Measurements from ENCODE around the gene LUC7L3. TPM values are rescaled to one million over a fixed set of nuclear protein-coding genes. Genes with fewer than 3 reads are reported as not detected.

Gene LUC7L3
- total and polyA plus RNA-seq, 2 of the 13 experiments (the other 11 are each of a cell fraction or from before 2014, with no cell fraction given): 108 to 120 TPM

GRCh38 chr17:50686494-50687199 is 32.8 kb upstream of the LUC7L3 start (continued):
- no peak for TF ChIP-seq ZFP82 (CRISPR knock-in tag; IDR thresholded peaks at IDR 0.05; ENCODE audit: borderline replicate concordance)
- TF ChIP-seq ZNF570 (CRISPR knock-in tag; IDR thresholded peaks at IDR 0.05; ENCODE audit: borderline replicate concordance): no peak
- 0 out of 2 replicates have a peak, but pooled peaks have one; percentile 21 for TF ChIP-seq ZBTB2 (CRISPR knock-in tag; IDR thresholded peaks at IDR 0.05; ENCODE audit: low read depth)
- peak; percentile 95 for TF ChIP-seq TBX2 (CRISPR knock-in tag; IDR thresholded peaks at IDR 0.05; ENCODE audit: borderline replicate concordance)
- no peak for TF ChIP-seq ZNF407 (CRISPR knock-in tag; IDR thresholded peaks at IDR 0.05; ENCODE audit: not compliant biosample characterization)
- TF ChIP-seq PHF20 (CRISPR knock-in tag; IDR thresholded peaks at IDR 0.05): peak; percentile 41; the same call in 1 of the 2 replicates
- TF ChIP-seq ATRX (CRISPR knock-in tag; IDR thresholded peaks at IDR 0.05; ENCODE audit: borderline replicate concordance): no peak
- TF ChIP-seq ESRRA (CRISPR knock-in tag; IDR thresholded peaks at IDR 0.05; ENCODE audit: low read depth): peak; percentile 94
- TF ChIP-seq TOE1 (CRISPR knock-in tag; IDR thresholded peaks at IDR 0.05): no peak; the same call in 1 of the 2 replicates
- peak; percentile 53 for TF ChIP-seq PATZ1 (CRISPR knock-in tag; IDR thresholded peaks at IDR 0.05)
- TF ChIP-seq SYNCRIP (IDR thresholded peaks at IDR 0.05; ENCODE audit: insufficient read depth, low read depth, low read length): no peak
- peak; percentile 65; the same call in 2 of the 3 replicates for TF ChIP-seq MXI1 (IDR thresholded peaks at IDR 0.05; ENCODE audit: borderline replicate concordance, low read depth, low read length)
- no peak for TF ChIP-seq MBD4 (IDR thresholded peaks at IDR 0.05; ENCODE audit: borderline replicate concordance, low read length)
- peak; percentile 83; the same call in 1 of the 2 replicates for TF ChIP-seq ETV5 (CRISPR knock-in tag; IDR thresholded peaks at IDR 0.05; ENCODE audit: borderline replicate concordance)
